ENCODE results near the gene OR8B12.
A peak's percentile ranks its signal among the peaks of the same experiment; 100 is the strongest.

Gene OR8B12

GRCh38 chr11:124543554-124543953 lies at the start of gene OR8B12:
Gene OR8B12, minus strand, starts transcription at chr11:124543654. Its CDS starts 0 bp downstream, at chr11:124543654.
- DNase-seq = no peak
- no peaks in the 10 kb centered on the region for H3K9me3 ChIP-seq
- H3K27me3 ChIP-seq = no peaks in the 10 kb centered on the region
- no peak for TF ChIP-seq CTCF (IDR thresholded peaks at IDR 0.05)
- H3K4me1 ChIP-seq = no peaks in the 10 kb centered on the region
- intact Hi-C loops (cut with DNase I; ENCODE audit: low total_unique reads) = no loop called here
- H3K36me3 ChIP-seq = no peaks in the 10 kb centered on the region
- no peak within 1 kb of the TSS for H3K4me3 ChIP-seq
- H3K27ac ChIP-seq = no peak within 1 kb of the TSS

GRCh38 chr11:124592627-124593026 lies 49.2 kb upstream of the OR8B12 start:
- Histone ChIP-seq H3K27me3 (peaks cover 0 to 9% of the 10 kb centered on the region in 2 donors), H3K9me3 (no peaks in the 10 kb centered on the region), H3K27ac (no peak overlapping the region), H3K36me3 (no peaks in the 10 kb centered on the region), H3K4me3 (no peak overlapping the region), H3K4me1 (no peaks in the 10 kb centered on the region)
- TF ChIP-seq CTCF (IDR thresholded peaks at IDR 0.05) = no peak
- intact Hi-C loops (cut with DNase I; ENCODE audit: low total_unique reads) = no loop called here
- no peak for DNase-seq

GRCh38 chr11:124591430-124591829 lies 48.0 kb upstream of the OR8B12 start:
- H3K27me3 ChIP-seq = peaks cover 0 to 9% of the 10 kb centered on the region in 2 donors
- no peaks in the 10 kb centered on the region for H3K36me3 ChIP-seq
- no peaks in the 10 kb centered on the region for H3K4me1 ChIP-seq
- no peak for TF ChIP-seq CTCF (IDR thresholded peaks at IDR 0.05)
- no peak overlapping the region for H3K4me3 ChIP-seq
- H3K27ac ChIP-seq = no peak overlapping the region
- no peak for DNase-seq
- intact Hi-C loops (cut with DNase I; ENCODE audit: low total_unique reads) = no loop called here
- no peaks in the 10 kb centered on the region for H3K9me3 ChIP-seq

GRCh38 chr11:124586238-124586860 lies 42.9 kb upstream of the OR8B12 start:
- DNase-seq = peak in 1 of 2 donors; percentile 36
- Histone ChIP-seq H3K27me3 (peaks cover 0 to 3% of the 10 kb centered on the region in 2 donors), H3K4me3 (no peak overlapping the region), H3K27ac (no peak overlapping the region), H3K36me3 (no peaks in the 10 kb centered on the region), H3K4me1 (no peaks in the 10 kb centered on the region), H3K9me3 (no peaks in the 10 kb centered on the region)
- peak; percentile 27 to 40 for TF ChIP-seq CTCF (IDR thresholded peaks at IDR 0.05)
- intact Hi-C loops (cut with DNase I; ENCODE audit: low total_unique reads) = loop anchor here (10.0 kb wide), 1 partner anchor 512 kb away; no protein-coding TSS in a partner anchor

GRCh38 chr11:124584681-124585372 lies 41.4 kb upstream of the OR8B12 start:
- Histone ChIP-seq H3K4me1 (no peaks in the 10 kb centered on the region), H3K36me3 (no peaks in the 10 kb centered on the region), H3K27ac (no peak overlapping the region), H3K9me3 (no peaks in the 10 kb centered on the region), H3K27me3 (peaks cover 0 to 3% of the 10 kb centered on the region in 2 donors), H3K4me3 (no peak overlapping the region)
- no peak for DNase-seq
- intact Hi-C loops (cut with DNase I; ENCODE audit: low total_unique reads) = loop anchor here (10.0 kb wide), 1 partner anchor 510 kb away; no protein-coding TSS in a partner anchor
- no peak for TF ChIP-seq CTCF (IDR thresholded peaks at IDR 0.05)

Data from tibial artery (tissue), 4 donors.